ENCODE measurements around the gene DBP.

DBP gene

GRCh38 chr19:48646001-48646721 lies 9.0 kb upstream of the DBP start, which contains the start of gene CA11:
CA11 (minus strand) TSS chr19:48646187; CDS start chr19:48645632, 555 bp downstream.
- TF ChIP-seq YY1 (IDR thresholded peaks at IDR 0.05; ENCODE audit: low read depth) (no peak), MAX (IDR thresholded peaks at IDR 0.05) (peak; percentile 81), CEBPB (IDR thresholded peaks at IDR 0.05) (no peak), RAD21 (IDR thresholded peaks at IDR 0.05; ENCODE audit: low read depth) (peak; percentile 92), TCF12 (IDR thresholded peaks at IDR 0.05; ENCODE audit: low read depth) (no peak; the same call in 1 of the 2 replicates), ZBTB7A (IDR thresholded peaks at IDR 0.05; ENCODE audit: low read depth) (peak; percentile 72), EGR1 (IDR thresholded peaks at IDR 0.05) (peak; percentile 73; the same call in 1 of the 2 replicates), TEAD4 (IDR thresholded peaks at IDR 0.05) (no peak), EP300 (IDR thresholded peaks at IDR 0.05; ENCODE audit: borderline replicate concordance) (no peak), TAF1 (IDR thresholded peaks at IDR 0.05; ENCODE audit: low read depth) (no peak), REST (IDR thresholded peaks at IDR 0.05; ENCODE audit: low read depth) (no peak), CREB1 (IDR thresholded peaks at IDR 0.05; ENCODE audit: low read depth) (no peak), NFIC (IDR thresholded peaks at IDR 0.05) (no peak), FOXM1 (IDR thresholded peaks at IDR 0.05; ENCODE audit: borderline replicate concordance, low read depth) (no peak)
- TF ChIP-seq, protein P1, sequence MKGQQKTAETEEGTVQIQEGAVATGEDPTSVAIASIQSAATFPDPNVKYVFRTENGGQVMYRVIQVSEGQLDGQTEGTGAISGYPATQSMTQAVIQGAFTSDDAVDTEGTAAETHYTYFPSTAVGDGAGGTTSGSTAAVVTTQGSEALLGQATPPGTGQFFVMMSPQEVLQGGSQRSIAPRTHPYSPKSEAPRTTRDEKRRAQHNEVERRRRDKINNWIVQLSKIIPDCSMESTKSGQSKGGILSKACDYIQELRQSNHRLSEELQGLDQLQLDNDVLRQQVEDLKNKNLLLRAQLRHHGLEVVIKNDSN (IDR thresholded peaks at IDR 0.05), result peak; percentile 16; the same call in 1 of the 2 replicates

DNA sequence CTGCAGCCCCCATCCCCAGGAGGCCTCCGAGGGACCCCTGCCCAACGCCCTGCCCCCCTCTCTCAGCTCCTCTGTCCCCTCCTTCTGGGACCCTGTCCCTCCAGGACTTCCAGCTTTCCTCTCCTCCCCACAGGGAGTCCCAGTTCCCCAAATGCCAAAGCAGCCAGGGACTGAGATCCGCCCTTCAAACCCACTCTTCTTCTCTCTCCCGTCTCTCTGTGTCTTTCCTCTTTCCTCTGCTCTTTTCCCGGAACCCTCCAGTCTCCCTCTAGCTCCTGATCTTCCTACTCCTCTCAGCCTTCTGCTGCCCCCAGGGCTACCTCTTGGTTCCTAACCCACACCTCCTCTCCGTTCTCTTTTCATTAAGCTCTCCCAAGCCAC lies 8.4 kb upstream of the DBP start:
- TF ChIP-seq MAX (IDR thresholded peaks at IDR 0.05) (no peak; the same call in 1 of the 2 replicates), ZBTB7A (IDR thresholded peaks at IDR 0.05; ENCODE audit: low read depth) (no peak), TEAD4 (IDR thresholded peaks at IDR 0.05) (no peak), EP300 (IDR thresholded peaks at IDR 0.05; ENCODE audit: borderline replicate concordance) (no peak), FOXM1 (IDR thresholded peaks at IDR 0.05; ENCODE audit: borderline replicate concordance, low read depth) (no peak)
- TF ChIP-seq, protein P1 (IDR thresholded peaks at IDR 0.05), result no peak

GRCh38 chr19:48644839-48645619 lies 7.8 kb upstream of the DBP start:
- no peak for TF ChIP-seq RAD21 (IDR thresholded peaks at IDR 0.05; ENCODE audit: low read depth)
- TF ChIP-seq ZBTB7A (IDR thresholded peaks at IDR 0.05; ENCODE audit: low read depth), result 0 out of 2 replicates have a peak, but pooled peaks have one; percentile 48
- peak; percentile 71; the same call in 1 of the 2 replicates for TF ChIP-seq EGR1 (IDR thresholded peaks at IDR 0.05)
- TF ChIP-seq, protein P1 (IDR thresholded peaks at IDR 0.05), result 0 out of 2 replicates have a peak, but pooled peaks have one; percentile 4
- 0 out of 2 replicates have a peak, but pooled peaks have one; percentile 41 for TF ChIP-seq YY1 (IDR thresholded peaks at IDR 0.05; ENCODE audit: low read depth)
- TF ChIP-seq TEAD4 (IDR thresholded peaks at IDR 0.05), result no peak

DNA sequence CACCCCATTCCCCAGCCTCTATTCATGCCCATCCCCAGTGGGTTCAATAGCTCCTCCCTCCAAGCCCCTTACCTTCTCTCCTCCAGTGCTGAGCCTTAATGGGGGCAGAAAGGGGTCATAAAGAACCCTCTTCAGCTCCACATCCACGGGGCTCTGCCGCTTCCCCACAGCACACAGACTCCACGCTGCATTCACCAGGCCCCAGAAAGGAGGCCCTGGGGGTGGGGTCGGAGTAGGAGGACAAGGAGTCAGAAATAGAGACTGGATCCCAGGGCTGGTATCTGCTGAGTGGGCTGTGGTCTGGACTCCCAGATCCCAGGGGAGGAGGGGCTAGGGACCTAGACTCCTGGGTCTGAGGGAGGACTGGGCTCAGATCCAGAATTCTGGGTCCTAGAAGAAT lies 7.2 kb upstream of the DBP start:
- TF ChIP-seq CEBPB (IDR thresholded peaks at IDR 0.05), result no peak
- no peak for TF ChIP-seq RAD21 (IDR thresholded peaks at IDR 0.05; ENCODE audit: low read depth)
- no peak for TF ChIP-seq TCF12 (IDR thresholded peaks at IDR 0.05; ENCODE audit: low read depth)

DNA sequence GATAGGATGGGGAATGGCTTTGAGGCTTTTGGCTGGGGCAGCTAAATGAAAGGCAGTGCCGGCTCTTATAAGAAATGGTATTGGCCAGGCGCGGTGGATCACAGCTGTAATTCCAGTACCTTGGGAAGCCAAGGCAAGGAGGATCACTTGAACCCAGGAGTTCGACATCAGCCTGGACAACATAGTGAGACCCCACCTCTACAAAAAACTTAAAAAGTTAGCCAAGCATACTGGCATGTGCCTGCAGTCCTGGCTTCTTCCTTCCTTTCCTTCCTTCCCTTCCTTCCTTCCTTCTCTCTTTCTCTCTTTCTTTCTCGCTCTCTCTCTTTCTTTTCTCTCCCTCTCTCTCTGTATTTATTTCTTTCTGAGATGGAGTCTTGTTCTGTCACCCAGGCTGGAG lies 5.7 kb upstream of the DBP start:
- no peak for TF ChIP-seq ZBTB7A (IDR thresholded peaks at IDR 0.05; ENCODE audit: low read depth)
- TF ChIP-seq TAF1 (IDR thresholded peaks at IDR 0.05; ENCODE audit: low read depth), result no peak
- TF ChIP-seq FOXM1 (IDR thresholded peaks at IDR 0.05; ENCODE audit: borderline replicate concordance, low read depth), result no peak
- no peak for TF ChIP-seq REST (IDR thresholded peaks at IDR 0.05; ENCODE audit: low read depth)
- no peak for TF ChIP-seq RAD21 (IDR thresholded peaks at IDR 0.05; ENCODE audit: low read depth)
- no peak for TF ChIP-seq NFIC (IDR thresholded peaks at IDR 0.05)
- no peak for TF ChIP-seq CEBPB (IDR thresholded peaks at IDR 0.05)
- TF ChIP-seq CREB1 (IDR thresholded peaks at IDR 0.05; ENCODE audit: low read depth), result no peak
- TF ChIP-seq, protein P1 (IDR thresholded peaks at IDR 0.05), result no peak
- TF ChIP-seq TCF12 (IDR thresholded peaks at IDR 0.05; ENCODE audit: low read depth), result no peak
- no peak for TF ChIP-seq YY1 (IDR thresholded peaks at IDR 0.05; ENCODE audit: low read depth)
- no peak for TF ChIP-seq EGR1 (IDR thresholded peaks at IDR 0.05)
- no peak for TF ChIP-seq TEAD4 (IDR thresholded peaks at IDR 0.05)
- no peak for TF ChIP-seq MAX (IDR thresholded peaks at IDR 0.05)
- no peak for TF ChIP-seq EP300 (IDR thresholded peaks at IDR 0.05; ENCODE audit: borderline replicate concordance)

Data from Ishikawa (cell line).